ENCODE results near the gene NPHS1. TPM values are rescaled to one million over a fixed set of nuclear protein-coding genes. Genes with fewer than 3 reads are reported as not detected.

NPHS1 gene
- total RNA-seq, 2 donors from 2014 or later: not detected

DNA sequence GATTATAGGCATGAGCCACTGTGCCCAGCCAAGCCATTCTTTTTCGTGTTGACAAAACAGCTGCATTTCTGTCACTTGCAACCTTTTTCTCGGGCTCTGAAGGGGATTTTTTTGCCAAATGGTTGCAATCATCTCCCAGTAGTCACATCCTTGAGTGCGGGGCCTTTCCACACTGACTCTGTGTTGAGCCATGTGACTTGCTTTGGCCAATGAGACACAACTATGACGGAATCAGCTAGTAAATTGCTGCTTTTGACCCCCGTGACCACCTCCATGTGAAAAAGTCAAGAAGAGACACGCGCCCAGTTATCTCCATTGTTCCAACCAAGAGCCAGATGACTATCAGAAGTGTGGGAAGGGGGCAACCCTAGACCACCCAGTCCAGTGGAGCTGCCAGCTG lies 18.3 kb downstream of the NPHS1 start:
- Histone ChIP-seq H3K4me3 (no peak overlapping the region), H3K27ac (no peak overlapping the region), H3K27me3 (no peaks in the 10 kb centered on the region), H3K4me1 (no peaks in the 10 kb centered on the region), H3K9me3 (peaks cover 0 to 10% of the 10 kb centered on the region in 2 donors), H3K36me3 (no peaks in the 10 kb centered on the region)
- TF ChIP-seq, protein P1, sequence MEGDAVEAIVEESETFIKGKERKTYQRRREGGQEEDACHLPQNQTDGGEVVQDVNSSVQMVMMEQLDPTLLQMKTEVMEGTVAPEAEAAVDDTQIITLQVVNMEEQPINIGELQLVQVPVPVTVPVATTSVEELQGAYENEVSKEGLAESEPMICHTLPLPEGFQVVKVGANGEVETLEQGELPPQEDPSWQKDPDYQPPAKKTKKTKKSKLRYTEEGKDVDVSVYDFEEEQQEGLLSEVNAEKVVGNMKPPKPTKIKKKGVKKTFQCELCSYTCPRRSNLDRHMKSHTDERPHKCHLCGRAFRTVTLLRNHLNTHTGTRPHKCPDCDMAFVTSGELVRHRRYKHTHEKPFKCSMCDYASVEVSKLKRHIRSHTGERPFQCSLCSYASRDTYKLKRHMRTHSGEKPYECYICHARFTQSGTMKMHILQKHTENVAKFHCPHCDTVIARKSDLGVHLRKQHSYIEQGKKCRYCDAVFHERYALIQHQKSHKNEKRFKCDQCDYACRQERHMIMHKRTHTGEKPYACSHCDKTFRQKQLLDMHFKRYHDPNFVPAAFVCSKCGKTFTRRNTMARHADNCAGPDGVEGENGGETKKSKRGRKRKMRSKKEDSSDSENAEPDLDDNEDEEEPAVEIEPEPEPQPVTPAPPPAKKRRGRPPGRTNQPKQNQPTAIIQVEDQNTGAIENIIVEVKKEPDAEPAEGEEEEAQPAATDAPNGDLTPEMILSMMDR (IDR thresholded peaks at IDR 0.05): no peak
- DNase-seq (ENCODE audit: low spot score): no peak

DNA sequence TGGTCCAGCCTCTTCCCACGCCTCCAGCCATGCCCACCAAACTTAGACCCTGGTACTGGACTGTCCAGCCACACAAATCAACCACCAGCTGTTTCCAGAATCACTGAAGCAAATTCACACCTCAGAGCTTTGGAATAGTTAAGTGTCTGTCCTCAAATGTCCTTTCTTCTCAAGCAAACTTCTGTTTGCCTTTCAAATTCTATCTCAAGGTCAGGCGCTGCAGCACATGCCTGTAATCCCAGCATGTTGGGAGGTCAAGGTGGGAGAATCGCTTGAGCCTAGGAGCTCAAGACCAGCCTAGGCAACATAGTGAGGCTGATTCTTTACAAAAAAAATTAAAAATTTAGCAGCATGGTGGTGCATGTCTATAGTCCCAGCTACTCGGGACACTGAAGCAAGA lies 20.2 kb downstream of the NPHS1 start:
- no peak for DNase-seq (ENCODE audit: low spot score)
- Histone ChIP-seq H3K9me3 (no peaks in the 10 kb centered on the region), H3K27me3 (no peaks in the 10 kb centered on the region), H3K27ac (no peak overlapping the region), H3K4me3 (no peak overlapping the region), H3K36me3 (no peaks in the 10 kb centered on the region), H3K4me1 (no peaks in the 10 kb centered on the region)
- TF ChIP-seq, protein P1 (IDR thresholded peaks at IDR 0.05): no peak

DNA sequence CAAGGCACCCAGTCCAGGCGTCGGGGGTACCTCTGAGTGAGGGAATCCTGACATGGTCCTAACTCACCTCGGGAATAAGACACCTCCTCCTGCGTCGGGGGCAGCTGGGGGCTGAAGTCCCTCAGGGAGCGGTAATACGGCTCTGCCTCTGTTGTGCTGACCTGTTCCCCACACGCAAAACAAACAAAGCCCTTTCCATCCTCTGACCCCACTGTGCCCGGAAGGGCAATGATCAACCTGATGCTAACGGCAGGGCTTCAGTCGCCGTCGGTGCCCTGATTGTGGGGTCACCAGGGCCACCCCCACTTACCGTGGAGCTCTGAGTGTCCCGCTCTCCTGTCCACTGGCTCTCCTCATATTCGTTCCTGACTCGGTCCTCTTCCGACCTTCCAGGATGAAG lies 21.3 kb downstream of the NPHS1 start:
- TF ChIP-seq, protein P1 (IDR thresholded peaks at IDR 0.05): no peak
- no peaks in the 10 kb centered on the region for H3K36me3 ChIP-seq
- H3K4me3 ChIP-seq: no peak overlapping the region
- H3K27ac ChIP-seq: no peak overlapping the region
- H3K9me3 ChIP-seq: no peaks in the 10 kb centered on the region
- no peaks in the 10 kb centered on the region for H3K4me1 ChIP-seq
- no peaks in the 10 kb centered on the region for H3K27me3 ChIP-seq
- DNase-seq (ENCODE audit: low spot score): no peak

DNA sequence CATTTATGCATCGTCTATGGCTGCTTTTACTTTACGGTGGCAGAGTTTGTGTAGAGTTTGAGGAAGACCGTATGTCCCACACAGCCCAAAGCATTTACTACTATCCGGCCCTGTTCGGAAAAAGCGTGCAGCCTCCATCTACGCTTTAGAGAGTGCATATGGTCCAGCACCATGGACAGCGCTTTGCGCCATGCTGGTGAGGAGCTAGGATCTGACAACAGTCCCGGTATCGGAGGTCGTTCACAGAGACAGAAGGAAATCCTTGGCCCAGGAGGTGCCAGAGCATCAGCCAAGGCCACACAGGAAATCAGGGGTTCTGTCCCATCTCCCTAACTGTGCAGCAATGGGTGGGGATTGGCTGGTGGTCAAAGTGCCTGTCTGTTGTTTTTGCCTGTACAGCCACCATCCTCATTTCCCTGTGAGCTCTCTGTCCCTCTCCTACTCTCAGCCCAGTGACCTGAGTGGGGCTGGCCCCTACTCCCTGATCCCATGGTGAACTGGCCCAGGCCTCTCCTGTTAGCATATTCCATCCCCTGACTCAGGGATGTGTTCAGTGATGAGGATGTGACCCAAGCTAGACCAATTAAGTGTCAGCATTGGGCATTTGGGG lies 23.5 kb downstream of the NPHS1 start:
- Histone ChIP-seq H3K27ac (no peak overlapping the region), H3K4me1 (no peaks in the 10 kb centered on the region), H3K9me3 (no peaks in the 10 kb centered on the region), H3K27me3 (no peaks in the 10 kb centered on the region), H3K36me3 (no peaks in the 10 kb centered on the region), H3K4me3 (no peak overlapping the region)
- TF ChIP-seq, protein P1 (IDR thresholded peaks at IDR 0.05): no peak
- DNase-seq (ENCODE audit: low spot score): no peak

DNA sequence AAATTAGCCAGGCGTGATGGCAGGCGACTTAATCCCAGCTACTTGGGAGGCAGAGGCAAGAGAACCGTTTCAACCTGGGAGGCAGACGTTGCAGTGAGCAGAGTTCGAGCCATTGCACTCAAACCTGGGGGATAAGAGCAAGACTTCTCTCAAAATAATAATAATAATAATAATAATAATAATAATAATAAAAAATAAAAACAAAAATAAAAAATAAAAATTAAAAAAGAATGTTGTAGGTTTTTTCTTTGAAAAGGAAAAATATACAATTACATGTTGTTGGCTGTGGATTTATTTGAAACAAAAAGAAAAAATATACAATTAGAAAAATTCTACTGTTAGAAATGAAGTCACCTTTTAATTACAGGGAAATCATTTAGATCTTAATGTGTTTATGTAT lies 28.2 kb downstream of the NPHS1 start:
- no peaks in the 10 kb centered on the region for H3K36me3 ChIP-seq
- H3K27ac ChIP-seq: no peak overlapping the region
- no peaks in the 10 kb centered on the region for H3K4me1 ChIP-seq
- no peak overlapping the region for H3K4me3 ChIP-seq
- TF ChIP-seq, protein P1 (IDR thresholded peaks at IDR 0.05): no peak
- H3K27me3 ChIP-seq: no peaks in the 10 kb centered on the region
- DNase-seq (ENCODE audit: low spot score): no peak
- no peaks in the 10 kb centered on the region for H3K9me3 ChIP-seq

DNA sequence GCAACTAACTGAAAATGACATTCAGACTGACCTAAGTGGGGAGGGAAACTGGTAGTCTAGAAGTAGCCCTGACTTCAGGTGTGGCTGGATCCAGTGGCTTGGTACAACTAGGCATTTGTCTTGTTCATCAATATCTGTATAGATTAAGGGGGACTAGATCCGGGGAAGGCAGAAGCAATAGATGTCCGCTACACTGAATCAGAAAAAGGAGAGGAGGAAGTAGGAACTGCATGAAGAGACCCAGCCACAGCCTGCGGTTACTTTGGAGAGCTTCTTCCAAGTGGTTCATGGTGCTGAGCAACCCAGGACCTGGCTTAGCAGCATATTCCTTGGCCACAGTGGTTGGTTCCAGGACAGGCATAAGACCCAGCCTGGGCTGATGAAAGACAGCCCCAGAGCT lies 29.7 kb downstream of the NPHS1 start:
- no peaks in the 10 kb centered on the region for H3K27me3 ChIP-seq
- TF ChIP-seq, protein P1 (IDR thresholded peaks at IDR 0.05): no peak
- H3K4me3 ChIP-seq: no peak overlapping the region
- no peak overlapping the region for H3K27ac ChIP-seq
- DNase-seq (ENCODE audit: low spot score): no peak
- H3K36me3 ChIP-seq: no peaks in the 10 kb centered on the region
- no peaks in the 10 kb centered on the region for H3K4me1 ChIP-seq
- H3K9me3 ChIP-seq: no peaks in the 10 kb centered on the region
